HG03520 (cell line): ENCODE measurements around the gene SPIN4.
"Not testable (repeated sequence)": the region's sequence is repeated elsewhere in the genome, so short reads cannot be mapped to it uniquely, and the experiment has no call there.

Experiments
- ATAC-seq: cut with Tn5 transposase; IDR thresholded peaks from one replicate; pipeline ENCODE4 v1.9.1; 2021; ENCODE audit warnings: mild to moderate bottlenecking, moderate library complexity; ENCODE audit not compliant: unreplicated experiment

Gene SPIN4

DNA sequence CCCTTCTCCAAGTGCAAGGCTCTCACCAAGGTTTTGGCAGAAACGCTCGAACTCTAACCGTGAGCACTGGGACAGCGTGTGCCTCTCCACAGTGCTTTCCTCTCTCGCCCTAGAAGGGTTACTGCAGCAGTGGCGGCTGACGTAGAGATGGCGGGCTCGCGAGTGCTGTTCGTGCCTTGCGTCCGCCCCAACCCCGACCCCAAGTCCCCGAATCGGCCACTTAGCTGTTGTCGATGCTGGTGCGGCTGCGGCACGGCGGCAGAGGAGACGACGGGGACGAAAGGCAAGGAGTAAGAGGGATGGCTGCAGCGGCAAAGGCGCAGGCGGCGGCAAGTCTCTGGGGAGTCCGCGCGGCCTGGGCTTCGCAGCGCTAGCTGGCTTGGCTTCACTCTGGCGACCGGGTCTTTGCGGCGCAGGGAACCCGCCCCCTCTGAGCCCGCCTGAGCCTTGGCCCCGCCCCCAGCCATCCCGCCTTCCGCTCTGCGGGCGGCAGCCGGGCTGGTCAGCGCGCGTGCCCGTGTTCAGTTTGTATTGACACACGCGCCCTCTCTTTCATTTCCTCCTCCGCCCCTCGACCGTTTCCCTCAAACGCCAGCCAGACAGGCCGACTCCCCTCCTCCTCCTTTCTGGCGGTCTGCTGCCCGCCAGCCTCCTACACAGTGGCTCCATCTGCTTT is at the start of gene SPIN4:
SPIN4 (minus strand) TSS at position 392 of the 676 bp plus-strand sequence. CDS start 513 bp downstream, outside the sequence.
- peak; percentile 93 for ATAC-seq

DNA sequence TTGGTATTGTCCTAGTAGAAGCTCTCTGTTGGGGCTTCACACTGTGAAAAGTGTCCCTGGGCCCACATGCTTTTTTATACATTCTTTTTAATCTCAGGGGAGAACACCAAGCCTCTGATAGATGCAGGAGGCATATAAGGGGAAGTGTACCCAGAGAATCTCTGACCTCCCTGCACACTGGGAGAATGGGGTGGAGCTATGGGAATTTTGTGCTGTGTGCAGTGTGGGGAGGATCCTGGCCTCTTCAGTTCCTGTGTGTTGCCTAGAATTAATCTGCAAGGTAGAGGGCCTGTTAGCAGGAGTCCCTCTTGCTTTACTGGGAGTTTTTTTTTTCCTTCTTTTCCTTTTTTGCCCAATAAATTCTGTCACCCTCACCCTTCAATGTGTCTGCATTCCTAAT is 49.2 kb upstream of the SPIN4 start:
- no peak for ATAC-seq

DNA sequence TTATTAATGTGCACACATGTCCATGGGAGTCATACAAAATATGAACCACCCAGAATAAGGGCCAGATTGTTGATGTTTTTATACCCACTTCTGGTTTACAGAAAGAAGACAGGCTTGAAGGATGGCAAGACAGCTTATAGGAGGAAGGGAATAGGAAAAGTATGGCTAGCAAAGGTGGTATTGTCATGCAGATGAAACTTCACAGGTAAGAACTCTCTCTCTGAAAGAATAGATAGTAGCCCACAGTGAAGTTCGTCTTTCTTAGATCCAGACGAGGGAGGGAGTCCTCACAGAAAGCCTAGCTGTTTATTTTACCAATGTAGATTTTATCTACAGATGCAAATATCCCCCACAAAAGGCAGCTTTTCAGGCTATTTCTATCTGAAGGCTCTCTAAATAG is 43.7 kb upstream of the SPIN4 start:
- ATAC-seq: no peak

DNA sequence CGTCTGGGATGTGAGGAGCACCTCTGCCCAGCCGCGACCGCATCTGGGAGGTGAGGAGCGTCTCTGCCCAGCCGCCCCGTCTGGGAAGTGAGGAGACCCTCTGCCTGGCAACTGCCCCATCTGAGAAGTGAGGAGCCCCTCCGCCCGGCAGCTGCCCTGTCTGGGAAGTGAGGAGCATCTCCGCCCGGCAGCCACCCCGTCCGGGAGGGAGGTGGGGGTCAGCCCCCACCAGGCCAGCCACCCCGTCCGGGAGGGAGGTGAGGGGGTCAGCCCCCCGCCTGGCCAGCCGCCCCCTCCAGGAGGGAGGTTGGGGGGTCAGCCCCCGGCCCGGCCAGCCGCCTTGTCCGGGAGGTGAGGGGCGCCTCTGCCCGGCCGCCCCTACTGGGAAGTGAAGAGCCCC is 42.0 kb upstream of the SPIN4 start:
- not testable (repeated sequence) for ATAC-seq

DNA sequence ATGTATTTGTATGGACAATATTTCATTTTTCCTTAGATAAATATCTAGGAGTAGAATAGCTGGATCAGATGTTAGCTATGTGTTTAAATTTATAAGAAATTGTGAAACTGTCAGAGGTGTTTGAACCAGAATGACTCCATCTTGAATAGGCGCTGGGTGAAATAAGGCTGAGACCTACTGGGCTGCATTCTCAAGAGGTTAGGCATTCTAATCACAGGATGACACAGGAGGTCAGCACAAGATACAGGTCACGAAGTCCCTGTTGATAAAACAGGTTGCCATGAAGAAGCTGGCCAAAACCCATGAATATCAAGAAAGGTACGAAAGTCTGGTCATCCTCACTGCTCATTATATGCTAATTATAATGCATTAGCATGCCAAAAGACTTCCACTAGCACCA is 36.3 kb upstream of the SPIN4 start:
- ATAC-seq: no peak

DNA sequence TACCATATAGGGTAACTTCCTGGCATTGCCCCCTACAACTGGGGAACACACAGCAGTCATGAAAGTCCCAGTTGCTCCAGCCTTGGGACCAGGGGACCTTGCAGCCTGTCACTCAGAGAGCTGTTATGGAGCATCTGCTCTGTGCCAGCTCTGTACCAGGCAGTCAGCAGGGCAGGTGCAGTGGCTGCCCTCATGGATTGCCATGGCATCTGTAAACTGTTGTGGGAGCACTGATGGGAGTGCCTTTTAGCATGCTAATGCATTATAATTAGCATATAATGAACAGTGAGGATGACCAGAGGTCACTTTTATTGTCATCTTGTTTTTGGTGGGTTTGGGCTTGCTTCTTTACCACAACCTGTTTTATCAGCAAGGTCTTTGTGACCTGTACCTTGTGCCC is 33.1 kb upstream of the SPIN4 start:
- ATAC-seq: not testable (repeated sequence)

DNA sequence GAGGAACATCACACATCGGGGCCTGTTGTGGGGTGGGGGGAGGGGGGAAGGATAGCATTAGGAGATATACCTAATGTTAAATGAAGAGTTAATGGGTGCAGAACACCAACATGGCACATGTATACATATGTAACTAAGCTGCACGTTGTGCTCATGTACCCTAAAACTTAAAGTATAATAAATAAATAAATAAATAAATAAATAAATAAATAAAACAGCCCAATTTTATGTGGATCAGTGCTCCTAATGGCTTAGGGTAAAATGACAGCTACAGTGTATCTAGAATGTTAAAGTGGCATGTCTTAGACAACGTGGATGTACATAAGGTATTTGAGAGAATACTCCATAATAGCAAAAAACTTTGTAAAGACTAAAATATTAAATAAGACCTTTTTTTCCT is 21.9 kb upstream of the SPIN4 start:
- not testable (repeated sequence) for ATAC-seq

DNA sequence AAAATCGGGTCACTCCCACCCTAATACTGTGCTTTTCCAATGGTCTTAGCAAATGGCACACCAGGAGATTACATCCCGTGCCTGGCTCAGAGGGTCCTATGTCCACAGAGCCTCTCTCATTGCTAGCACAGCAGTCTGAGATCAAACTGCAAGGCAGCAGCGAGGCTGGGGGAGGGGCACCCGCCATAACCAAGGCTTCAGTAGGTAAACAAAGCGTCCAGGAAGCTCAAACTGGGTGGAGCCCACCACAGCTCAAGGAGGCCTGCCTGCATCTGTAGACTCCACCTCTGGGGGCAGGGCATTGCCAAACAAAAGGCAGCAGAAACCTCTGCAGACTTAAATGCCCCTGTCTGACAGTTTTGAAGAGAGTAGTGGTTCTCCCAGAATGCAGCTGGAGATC is 16.6 kb upstream of the SPIN4 start:
- not testable (repeated sequence) for ATAC-seq

DNA sequence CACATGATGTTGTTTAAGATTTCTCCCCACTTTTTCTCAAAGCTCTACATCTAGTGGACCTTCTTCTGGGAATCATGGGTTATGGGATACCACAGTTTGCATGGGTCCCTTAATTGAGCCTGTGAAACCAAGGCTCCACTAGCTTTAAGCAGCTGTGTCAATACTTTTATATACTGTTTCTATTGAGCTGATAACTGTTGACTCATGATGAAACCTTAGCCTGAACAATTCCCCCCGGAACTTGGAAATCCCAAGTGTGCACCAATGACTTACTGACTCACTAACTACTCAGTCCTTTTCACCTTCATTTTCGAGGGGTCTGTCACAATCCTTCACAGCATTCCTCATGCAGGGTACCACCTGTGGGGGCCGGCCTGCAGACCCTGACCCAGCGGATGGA is 12.7 kb upstream of the SPIN4 start:
- no peak for ATAC-seq

DNA sequence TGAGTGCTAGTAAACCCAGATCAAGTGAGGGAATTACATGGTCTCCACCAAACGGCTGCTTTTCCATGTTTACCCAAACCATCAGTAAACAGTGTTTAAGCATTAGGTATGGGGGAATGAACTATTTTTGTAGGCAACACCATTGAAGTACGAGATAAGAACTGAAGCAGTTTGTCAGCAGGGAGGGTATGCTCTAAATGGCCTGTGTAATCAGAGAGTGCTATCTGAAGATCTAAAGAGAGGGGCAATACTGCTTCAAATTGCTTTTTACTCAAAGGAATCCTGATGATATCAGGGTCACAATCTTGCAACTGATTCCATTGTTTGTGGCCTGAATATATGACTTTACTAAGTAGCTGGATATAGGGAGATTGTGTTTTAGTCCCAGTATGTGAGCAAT is 10.4 kb upstream of the SPIN4 start:
- no peak for ATAC-seq

DNA sequence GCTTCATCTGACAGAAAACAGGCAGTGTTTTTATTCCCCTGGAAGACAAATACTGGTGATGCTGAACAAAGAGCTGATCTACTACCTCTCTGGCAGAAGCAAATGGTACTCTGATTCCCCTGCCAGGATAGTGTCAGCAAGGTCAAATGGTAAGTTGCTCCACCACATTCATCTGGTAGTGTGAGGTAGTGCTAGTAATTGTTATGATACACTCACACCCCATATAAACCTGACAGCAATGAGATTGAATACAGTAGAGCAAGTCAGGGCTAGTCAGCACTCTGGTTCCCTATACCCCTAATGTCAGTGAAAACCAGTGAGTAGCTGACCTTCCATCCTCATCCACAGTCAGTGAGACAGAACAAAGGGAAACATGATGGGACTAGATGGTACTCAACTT is 3.4 kb upstream of the SPIN4 start:
- ATAC-seq: no peak

DNA sequence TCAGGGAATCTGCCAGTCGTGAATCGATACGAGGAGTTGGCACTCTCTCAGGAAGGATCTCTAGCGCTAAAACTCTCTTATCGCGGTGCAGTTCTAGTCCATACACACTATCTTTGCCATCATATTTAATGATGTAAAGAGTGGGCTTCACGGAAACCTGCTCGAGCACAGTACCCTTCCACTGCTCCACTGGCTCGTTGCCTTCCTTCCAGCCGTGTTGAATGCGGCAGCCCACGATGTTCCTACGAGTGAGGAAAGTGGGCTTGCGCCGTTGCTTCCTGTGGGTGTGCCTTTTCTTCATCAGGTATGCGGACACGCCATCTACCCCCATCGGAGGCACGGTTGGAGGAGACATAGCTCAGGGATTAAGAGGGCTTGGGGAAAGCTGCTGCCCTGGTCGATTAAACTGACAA is 661 bp downstream of the SPIN4 start:
- ATAC-seq: no peak

DNA sequence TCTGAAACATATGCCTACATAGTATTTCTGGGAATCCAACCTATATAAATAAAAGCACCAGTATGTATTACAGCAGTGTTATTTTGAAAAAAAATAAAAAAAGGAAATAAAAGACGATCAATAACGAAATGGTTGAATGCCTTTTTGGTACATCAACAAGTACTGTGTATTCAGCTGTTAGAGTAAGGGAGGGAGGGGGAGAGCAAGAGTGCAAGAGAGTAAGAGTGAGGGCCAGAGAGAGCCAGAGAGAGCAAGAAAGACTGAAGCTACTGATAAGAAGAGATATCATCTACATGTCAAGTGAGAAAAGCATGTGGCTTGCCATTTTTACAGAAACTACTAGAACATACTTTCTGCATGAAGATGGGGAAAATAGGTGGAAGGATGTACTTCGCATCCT is 1.8 kb downstream of the SPIN4 start:
- ATAC-seq: no peak

DNA sequence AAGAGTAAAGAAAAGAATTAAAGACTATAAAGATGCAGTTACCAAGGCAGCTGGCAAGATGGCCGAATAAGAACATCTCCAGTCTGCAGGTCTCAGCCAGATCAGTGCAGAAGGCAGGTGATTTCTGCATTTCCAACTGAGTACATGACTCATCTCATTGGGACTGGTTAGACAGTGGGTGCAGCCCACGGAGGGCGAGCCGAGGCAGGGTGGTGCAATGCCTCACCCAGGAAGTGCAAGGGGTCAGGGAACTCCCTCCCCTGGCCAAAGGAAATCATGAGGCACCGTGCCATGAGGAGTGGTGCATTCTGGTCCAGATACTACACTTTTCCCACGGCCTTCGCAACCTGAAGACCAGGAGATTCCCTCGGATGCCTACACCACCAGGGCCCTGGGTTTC is 20.5 kb downstream of the SPIN4 start:
- ATAC-seq: no peak

DNA sequence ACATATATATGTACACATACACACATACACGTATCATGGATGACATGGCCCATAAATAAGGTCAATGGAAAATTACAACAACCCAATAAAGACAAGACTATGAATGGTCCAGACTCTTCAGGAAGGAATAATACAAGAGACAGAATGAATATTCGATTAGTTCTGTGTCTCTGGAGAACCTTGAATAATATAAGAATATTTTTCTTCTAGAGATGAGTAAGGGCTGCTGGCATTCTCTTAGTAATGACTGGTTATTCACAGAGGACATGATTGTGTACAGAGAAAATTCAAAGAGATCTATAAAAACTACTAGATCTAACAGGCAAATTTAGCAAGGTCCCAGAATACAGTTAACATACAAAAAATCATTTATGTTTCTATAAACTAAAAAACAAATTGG is 23.3 kb downstream of the SPIN4 start:
- ATAC-seq: no peak

DNA sequence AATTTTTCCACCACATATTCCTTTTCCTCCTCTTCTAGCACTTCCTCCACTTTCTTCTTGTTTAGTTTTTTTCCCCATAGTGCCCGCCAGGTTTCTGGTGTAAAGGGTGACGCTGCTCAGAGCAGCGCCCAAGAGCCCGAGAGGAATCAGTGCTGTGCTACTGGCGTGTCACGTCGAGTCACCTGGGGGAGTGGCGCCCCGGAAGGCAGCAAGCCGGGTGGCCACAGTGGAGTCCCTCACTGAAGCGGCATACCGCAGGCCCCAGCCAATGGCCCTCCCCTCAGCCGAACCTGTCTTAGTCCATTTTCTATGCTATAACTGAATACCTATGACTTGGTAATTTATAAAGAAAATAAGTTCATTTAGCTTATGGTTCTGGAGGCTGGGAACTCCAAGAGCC is 51.5 kb downstream of the SPIN4 start:
- ATAC-seq: no peak
